Mesenchymal stem cell (in vitro differentiated cells and primary cell): ENCODE measurements around the gene SLC9A8.
A peak's percentile ranks its signal among the peaks of the same experiment; 100 is the strongest.

Experiments
- DNase-seq: peaks from one replicate; pipeline ENCODE4 v3.0.0-alpha.2; 2013
- H2AFZ ChIP-seq: one replicate; pipeline ENCODE4 v1.6.1; 2013; ENCODE audit warnings: low read depth, mild to moderate bottlenecking, control low read depth, inconsistent platforms, low read length, moderate library complexity
- H2AK5ac ChIP-seq: 2 replicates; pipeline ENCODE4 v1.6.1; 2013; ENCODE audit warnings: low read length, moderate library complexity, mild to moderate bottlenecking, inconsistent platforms; ENCODE audit not compliant: severe bottlenecking
- H2BK120ac ChIP-seq: one replicate; pipeline ENCODE4 v1.6.1; 2013; ENCODE audit warnings: low read depth, mild to moderate bottlenecking, inconsistent platforms, low read length, moderate library complexity
- H2BK12ac ChIP-seq, 2 experiments: one replicate each; pipeline ENCODE4 v1.6.1; 2013; ENCODE audit warnings: inconsistent platforms in 2 of 2, low read length in 2 of 2, mild to moderate bottlenecking in 2 of 2, moderate library complexity in 2 of 2, control low read depth in 1 of 2
- H2BK15ac ChIP-seq: one replicate; pipeline ENCODE4 v1.6.1; 2013; ENCODE audit warnings: mild to moderate bottlenecking, low read depth, inconsistent platforms; ENCODE audit not compliant: poor library complexity, severe bottlenecking
- H2BK5ac ChIP-seq: 2 replicates; pipeline ENCODE4 v1.6.1; 2013; ENCODE audit warnings: low read depth, mild to moderate bottlenecking, low read length, control low read depth, inconsistent platforms; ENCODE audit not compliant: poor library complexity, severe bottlenecking
- H3K14ac ChIP-seq, 2 experiments: one replicate each; pipeline ENCODE4 v1.6.1; 2013; ENCODE audit warnings: inconsistent platforms in 2 of 2, low read length in 2 of 2, control low read depth in 1 of 2, mild to moderate bottlenecking in 1 of 2, moderate library complexity in 1 of 2
- H3K18ac ChIP-seq, 2 experiments: one replicate each; pipeline ENCODE4 v1.6.1; 2013; ENCODE audit warnings: inconsistent platforms in 2 of 2, low read length in 2 of 2, control low read depth in 1 of 2, low read depth in 1 of 2, mild to moderate bottlenecking in 1 of 2
- H3K23ac ChIP-seq, 2 experiments: one replicate each; pipeline ENCODE4 v1.6.1; 2013; ENCODE audit warnings: inconsistent platforms in 2 of 2, low read length in 2 of 2, mild to moderate bottlenecking in 2 of 2, moderate library complexity in 2 of 2, control low read depth in 1 of 2
- H3K27ac ChIP-seq: 2 replicates; pipeline ENCODE4 v1.5.1; 2013; ENCODE audit warnings: mild to moderate bottlenecking, moderate library complexity, low read length, control low read depth, inconsistent platforms; ENCODE audit not compliant: poor library complexity, severe bottlenecking
- H3K27me3 ChIP-seq, 2 experiments: 2 replicates each; pipeline versions ENCODE4 v1.6.1 to v1.7.0; 2013; ENCODE audit warnings: low read length in 2 of 2, mild to moderate bottlenecking in 2 of 2, moderate library complexity in 2 of 2, control low read depth in 1 of 2, inconsistent platforms in 1 of 2; ENCODE audit not compliant: control insufficient read depth in 1 of 2, insufficient read depth in 1 of 2
- H3K36me3 ChIP-seq, 2 experiments: 2 replicates each; pipeline versions ENCODE4 v1.6.1 to v1.7.0; 2013; ENCODE audit warnings: low read length in 2 of 2, control low read depth in 1 of 2, inconsistent platforms in 1 of 2, low read depth in 1 of 2, mild to moderate bottlenecking in 1 of 2; ENCODE audit not compliant: insufficient read depth in 2 of 2, control insufficient read depth in 1 of 2
- H3K4ac ChIP-seq, 2 experiments: one replicate each; pipeline ENCODE4 v1.6.1; 2013; ENCODE audit warnings: inconsistent platforms in 2 of 2, low read length in 2 of 2, mild to moderate bottlenecking in 2 of 2, moderate library complexity in 2 of 2, control low read depth in 1 of 2, low read depth in 1 of 2
- H3K4me1 ChIP-seq: 2 replicates; pipeline ENCODE4 v1.6.1; 2013; ENCODE audit warnings: low read depth, low read length, control low read depth; ENCODE audit not compliant: control insufficient read depth, insufficient read depth
- H3K4me2 ChIP-seq: 2 replicates; pipeline ENCODE4 v1.6.1; 2013; ENCODE audit warnings: low read length, mild to moderate bottlenecking, inconsistent platforms; ENCODE audit not compliant: poor library complexity, severe bottlenecking
- H3K4me3 ChIP-seq, 2 experiments: 2 replicates each; pipeline versions ENCODE4 v1.5.1 to v1.7.0; 2013; ENCODE audit warnings: low read length in 2 of 2, mild to moderate bottlenecking in 2 of 2, control low read depth in 1 of 2, low read depth in 1 of 2; ENCODE audit not compliant: insufficient read depth in 1 of 2
- H3K79me1 ChIP-seq: replicated peaks from 2 replicates; pipeline ENCODE4 v1.6.1; 2013; ENCODE audit warnings: mild to moderate bottlenecking, control low read depth, low read length, inconsistent platforms; ENCODE audit not compliant: poor library complexity, severe bottlenecking
- H3K9ac ChIP-seq: 2 replicates; pipeline ENCODE4 v1.7.0; 2013; ENCODE audit warnings: mild to moderate bottlenecking, low read length, moderate library complexity
- H3K9me3 ChIP-seq: 2 replicates; pipeline ENCODE4 v1.7.0; 2013; ENCODE audit warnings: mild to moderate bottlenecking, low read length; ENCODE audit not compliant: control insufficient read depth
- H4K8ac ChIP-seq: one replicate; pipeline ENCODE4 v1.6.1; 2013; ENCODE audit warnings: inconsistent platforms, mild to moderate bottlenecking, low read length, moderate library complexity
- H4K91ac ChIP-seq: one replicate; pipeline ENCODE4 v1.6.1; 2013; ENCODE audit warnings: mild to moderate bottlenecking, low read length, inconsistent platforms
- WGBS: methylation state at CpG from one replicate; pipeline ENCODE4 v1.1.7; 2013; ENCODE audit warnings: mixed read lengths; 5-methylcytosine and 5-hydroxymethylcytosine counted together

Gene SLC9A8

DNA sequence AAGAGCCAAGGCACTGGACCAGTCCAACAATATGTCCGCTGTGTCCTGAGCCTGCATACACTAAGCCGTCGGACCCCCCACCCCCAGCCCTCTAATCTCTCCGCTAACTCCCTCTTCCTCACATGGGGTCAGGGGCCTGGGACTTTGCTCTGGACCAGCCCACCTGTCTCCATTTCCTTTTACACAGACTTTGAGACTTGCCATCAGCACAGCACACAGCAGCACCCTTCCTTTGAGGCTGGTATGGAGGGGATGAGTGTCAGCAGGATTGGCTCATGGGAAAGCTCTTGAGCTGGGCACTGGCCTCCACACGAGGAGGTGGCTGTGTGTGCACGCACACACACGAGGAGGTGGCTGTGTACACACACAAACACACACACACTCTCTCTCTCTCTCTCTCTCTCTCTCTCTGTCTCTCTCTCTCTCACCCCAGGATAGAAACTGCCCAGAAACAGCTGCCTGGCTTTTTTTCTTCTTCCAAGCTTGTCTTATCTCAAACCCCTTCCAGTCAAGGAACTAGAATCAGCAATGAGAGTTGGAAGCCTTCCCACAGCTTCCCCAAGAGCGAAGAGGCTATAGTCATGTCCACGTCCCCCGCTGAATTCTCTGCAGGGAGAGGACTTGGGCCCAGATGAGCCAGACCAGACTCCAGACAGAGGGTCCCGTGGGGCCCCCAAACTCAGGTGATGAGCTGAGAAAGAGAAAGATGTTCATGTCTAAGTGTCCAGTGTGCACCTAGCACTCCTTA is 18.6 kb downstream of the SLC9A8 start:
- Histone ChIP-seq H3K23ac (no peak overlapping the region), H3K4me2 (no peak overlapping the region), H3K9me3 (no peaks in the 10 kb centered on the region), H2AFZ (no peak overlapping the region), H3K79me1 (peaks cover 11% of the 10 kb centered on the region), H3K14ac (no peak overlapping the region), H2BK120ac (no peak overlapping the region), H4K91ac (peak overlapping the region; percentile 18), H2AK5ac (no peak overlapping the region), H4K8ac (no peak overlapping the region), H3K36me3 (peaks cover 31 to 45% of the 10 kb centered on the region in 2 experiments), H3K4me1 (no peaks in the 10 kb centered on the region), H3K9ac (no peak overlapping the region), H3K18ac (no peak overlapping the region), H2BK12ac (no peak overlapping the region), H2BK15ac (no peak overlapping the region), H3K4ac (peak overlapping the region in 1 of 2 experiments; percentile 33), H3K27me3 (no peaks in the 10 kb centered on the region), H3K27ac (no peak overlapping the region), H2BK5ac (no peak overlapping the region), H3K4me3 (no peak overlapping the region)
- DNase-seq: no peak
- WGBS: 97% methylated on average over 10 of the region's 11 CpGs

- no peak overlapping the region for H2AFZ ChIP-seq
- peaks cover 34 to 37% of the 10 kb centered on the region in 2 experiments for H3K36me3 ChIP-seq
- H3K4me2 ChIP-seq: no peak overlapping the region
- H2BK15ac ChIP-seq: no peak overlapping the region
- no peak overlapping the region for H2BK5ac ChIP-seq
- H3K27me3 ChIP-seq: no peaks in the 10 kb centered on the region
- H3K18ac ChIP-seq: no peak overlapping the region
- no peak overlapping the region for H2BK12ac ChIP-seq
- no peak overlapping the region for H3K27ac ChIP-seq
- H3K9ac ChIP-seq: no peak overlapping the region
- H2AK5ac ChIP-seq: no peak overlapping the region
- no peak overlapping the region for H3K14ac ChIP-seq
- no peak overlapping the region for H3K4me3 ChIP-seq
- H3K79me1 ChIP-seq: peaks cover 11% of the 10 kb centered on the region
- H3K23ac ChIP-seq: no peak overlapping the region
- H2BK120ac ChIP-seq: no peak overlapping the region
- no peak overlapping the region for H4K8ac ChIP-seq
- WGBS: 87% methylated on average over 12 of the region's 12 CpGs
- H4K91ac ChIP-seq: no peak overlapping the region
- H3K9me3 ChIP-seq: no peaks in the 10 kb centered on the region
- H3K4ac ChIP-seq: no peak overlapping the region
- no peak for DNase-seq
- H3K4me1 ChIP-seq: no peaks in the 10 kb centered on the region
These were observed 19.4 kb downstream of the SLC9A8 start for GRCh38 chr20:49831770-49832631.

DNA sequence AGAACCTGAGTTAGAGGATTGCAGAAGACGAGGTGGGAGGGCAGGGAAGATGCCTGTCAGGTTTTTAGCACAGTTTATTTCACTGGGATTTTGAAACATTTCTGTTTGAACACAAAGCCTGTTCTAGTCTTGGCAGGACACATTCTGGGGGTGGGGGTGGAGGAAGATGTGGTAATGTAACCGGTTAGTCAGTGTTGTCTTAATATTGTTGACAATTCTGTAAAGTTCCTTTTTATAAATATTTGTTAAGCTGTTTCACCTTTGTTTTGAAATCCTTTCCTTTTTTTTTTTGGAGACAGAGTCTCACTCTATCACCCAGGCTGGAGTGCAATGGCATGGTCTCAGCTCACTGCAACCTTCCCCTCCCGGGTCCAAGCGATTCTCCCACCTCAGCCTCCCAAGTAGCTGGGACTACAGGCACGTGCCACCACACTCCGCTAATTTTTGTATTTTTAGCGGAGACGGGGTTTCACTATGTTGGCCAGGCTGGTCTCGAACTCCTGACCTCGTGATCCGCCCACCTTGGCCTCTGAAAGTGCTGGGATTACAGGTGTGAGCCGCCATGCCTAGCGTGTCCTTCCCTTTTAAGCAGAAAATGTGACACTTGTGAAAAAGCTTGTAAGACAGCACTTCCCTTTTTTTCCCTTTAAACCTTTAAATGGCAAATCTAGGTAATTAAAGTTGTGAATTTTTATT is 20.2 kb downstream of the SLC9A8 start:
- Histone ChIP-seq H3K4ac (no peak overlapping the region), H2BK5ac (no peak overlapping the region), H3K79me1 (peaks cover 11% of the 10 kb centered on the region), H2BK15ac (no peak overlapping the region), H3K27me3 (no peaks in the 10 kb centered on the region), H3K4me3 (no peak overlapping the region), H4K91ac (no peak overlapping the region), H4K8ac (no peak overlapping the region), H3K4me2 (no peak overlapping the region), H2AK5ac (no peak overlapping the region), H3K27ac (no peak overlapping the region), H3K23ac (no peak overlapping the region), H3K9ac (no peak overlapping the region), H3K4me1 (no peaks in the 10 kb centered on the region), H3K36me3 (peaks cover 29 to 34% of the 10 kb centered on the region in 2 experiments), H3K18ac (peak overlapping the region in 1 of 2 experiments; percentile 22), H2BK12ac (no peak overlapping the region), H2BK120ac (no peak overlapping the region), H3K14ac (no peak overlapping the region), H2AFZ (no peak overlapping the region), H3K9me3 (no peaks in the 10 kb centered on the region)
- 96% methylated on average over 12 of the region's 13 CpGs for WGBS
- DNase-seq: peak; percentile 55

DNA sequence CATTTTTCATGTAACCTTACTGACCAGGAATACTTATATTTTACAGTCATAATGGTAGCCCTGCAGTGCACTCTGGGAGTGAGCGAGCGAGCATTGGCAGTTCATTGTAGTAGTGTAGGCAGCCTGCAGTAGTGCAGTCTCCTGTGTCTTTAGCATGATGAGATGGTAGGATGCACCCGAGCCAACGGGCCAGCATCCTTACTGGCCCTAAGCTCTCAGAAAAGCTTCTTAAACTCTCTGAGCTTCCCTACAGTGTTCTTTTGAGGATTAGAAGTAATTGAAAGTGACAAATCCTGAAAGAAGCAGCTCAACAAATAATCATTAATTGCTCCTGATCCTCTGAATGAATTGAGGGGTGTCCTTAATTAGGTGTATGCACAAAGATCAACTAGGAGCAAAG is 20.9 kb downstream of the SLC9A8 start:
- Histone ChIP-seq H4K8ac (no peak overlapping the region), H2BK15ac (no peak overlapping the region), H3K27ac (no peak overlapping the region), H3K27me3 (no peaks in the 10 kb centered on the region), H3K4me3 (no peak overlapping the region), H2AK5ac (no peak overlapping the region), H2BK120ac (no peak overlapping the region), H4K91ac (no peak overlapping the region), H3K9ac (no peak overlapping the region), H2BK5ac (no peak overlapping the region), H3K9me3 (no peaks in the 10 kb centered on the region), H3K4ac (no peak overlapping the region), H2AFZ (no peak overlapping the region), H3K18ac (no peak overlapping the region), H3K14ac (no peak overlapping the region), H3K79me1 (peaks cover 11% of the 10 kb centered on the region), H3K4me1 (no peaks in the 10 kb centered on the region), H3K4me2 (no peak overlapping the region), H3K36me3 (peaks cover 30 to 34% of the 10 kb centered on the region in 2 experiments), H2BK12ac (no peak overlapping the region), H3K23ac (no peak overlapping the region)
- 96% methylated on average over 2 of the region's 4 CpGs for WGBS
- no peak for DNase-seq
